GM12865 (cell line): ENCODE results near the gene DCUN1D2.

Experiments used
- DNase-seq: peaks from one replicate; pipeline ENCODE4 v3.0.0; 2010; ENCODE audit warnings: low read depth
- H3K4me3 ChIP-seq: 2 replicates; pipeline ENCODE4 v1.5.1; 2011; ENCODE audit warnings: mild to moderate bottlenecking, low read depth, low read length, control low read depth
- CTCF ChIP-seq: IDR thresholded peaks from 2 replicates; pipeline ENCODE4 v1.5.1; 2011; ENCODE audit warnings: low read length, control low read depth, low read depth, inconsistent platforms; ENCODE audit not compliant: insufficient read depth; ENCODE audit errors: missing control alignments

The DCUN1D2 gene

GRCh38 chr13:113490496-113491417, at the start of gene DCUN1D2:
TSS of gene DCUN1D2 (minus strand) at chr13:113490711. CDS start at chr13:113490669, 42 bp downstream.
- peak; percentile 96 for DNase-seq
- H3K4me3 ChIP-seq, result peak within 1 kb of the TSS; percentile 80
- no peak for TF ChIP-seq CTCF

- no peak overlapping the region for H3K4me3 ChIP-seq
- DNase-seq, result no peak
- TF ChIP-seq CTCF, result no peak
Observed at GRCh38 chr13:113539822-113540221, 49.3 kb upstream of the DCUN1D2 start.

GRCh38 chr13:113539176-113539575, 48.7 kb upstream of the DCUN1D2 start:
- H3K4me3 ChIP-seq, result no peak overlapping the region
- DNase-seq, result no peak
- no peak for TF ChIP-seq CTCF

- no peak overlapping the region for H3K4me3 ChIP-seq
- no peak for TF ChIP-seq CTCF
- DNase-seq, result no peak
Observed at GRCh38 chr13:113538689-113539058, 48.2 kb upstream of the DCUN1D2 start.

GRCh38 chr13:113537909-113538688, 47.6 kb upstream of the DCUN1D2 start:
- no peak for TF ChIP-seq CTCF
- H3K4me3 ChIP-seq, result no peak overlapping the region
- no peak for DNase-seq

- no peak for DNase-seq
- TF ChIP-seq CTCF, result no peak
Observed at GRCh38 chr13:113537205-113537604, 46.7 kb upstream of the DCUN1D2 start.

More at GRCh38 chr13:113537205-113537604, 46.7 kb upstream of the DCUN1D2 start:
- H3K4me3 ChIP-seq, result no peak overlapping the region
